ENCODE results near the gene BMP2K.
"Not testable (repeated sequence)": the region's sequence is repeated elsewhere in the genome, so short reads cannot be mapped to it uniquely, and the experiment has no call there.

Gene BMP2K

DNA sequence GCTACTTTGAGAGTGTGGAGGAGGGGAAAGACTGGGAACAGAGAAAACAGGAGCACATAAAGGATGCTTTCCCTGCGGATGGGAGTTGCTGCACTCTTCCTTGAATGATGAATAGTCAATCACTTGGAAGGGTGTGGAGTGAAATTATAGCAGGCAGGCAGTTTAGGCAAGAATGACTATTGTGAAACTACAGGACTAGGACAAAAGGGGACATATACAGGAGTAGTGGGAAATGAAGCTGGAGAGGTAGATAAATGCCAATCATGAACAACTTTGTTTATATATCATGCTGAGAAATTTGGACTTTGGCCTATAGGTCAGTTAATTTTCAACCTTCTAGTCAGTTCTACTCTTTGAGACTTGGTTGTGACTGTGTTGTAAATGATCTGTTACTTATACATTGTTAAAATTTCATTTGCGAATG, 86.2 kb downstream of the BMP2K start:
- DNase-seq (ENCODE audit: low read depth in 2 of 3, low spot score in 2 of 3) = no peak

- DNase-seq (ENCODE audit: low read depth in 2 of 3, low spot score in 2 of 3) = no peak
Measured at GRCh38 chr4:78863254-78863869, 87.2 kb downstream of the BMP2K start.

DNA sequence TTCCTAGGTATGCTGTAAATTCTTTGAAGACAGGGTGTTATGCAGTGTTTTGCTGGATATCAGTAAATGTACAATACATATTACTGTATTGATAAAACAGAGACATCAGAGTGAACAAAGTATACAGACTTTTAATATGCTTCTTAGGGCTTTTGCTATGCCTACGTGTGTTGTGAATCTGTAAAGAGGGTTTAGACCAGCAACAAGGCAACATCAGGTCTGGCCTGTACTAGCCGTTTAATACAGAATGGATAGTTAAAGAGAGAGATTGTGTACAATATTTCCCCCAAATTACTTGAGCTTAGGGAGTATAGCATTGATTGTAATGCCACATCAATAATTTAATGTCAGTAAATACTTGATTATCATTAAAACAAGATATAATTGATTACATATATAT, 87.8 kb downstream of the BMP2K start:
- no peak for DNase-seq (ENCODE audit: low read depth in 2 of 3, low spot score in 2 of 3)

GRCh38 chr4:78864405-78865024, 88.4 kb downstream of the BMP2K start:
- no peak for DNase-seq (ENCODE audit: low read depth in 2 of 3, low spot score in 2 of 3)

GRCh38 chr4:78865451-78865850, 89.3 kb downstream of the BMP2K start:
- no peak for DNase-seq (ENCODE audit: low read depth in 2 of 3, low spot score in 2 of 3)

- not testable (repeated sequence) for DNase-seq (ENCODE audit: low read depth in 2 of 3, low spot score in 2 of 3)
Measured at GRCh38 chr4:78868712-78869111, 92.6 kb downstream of the BMP2K start.

DNA sequence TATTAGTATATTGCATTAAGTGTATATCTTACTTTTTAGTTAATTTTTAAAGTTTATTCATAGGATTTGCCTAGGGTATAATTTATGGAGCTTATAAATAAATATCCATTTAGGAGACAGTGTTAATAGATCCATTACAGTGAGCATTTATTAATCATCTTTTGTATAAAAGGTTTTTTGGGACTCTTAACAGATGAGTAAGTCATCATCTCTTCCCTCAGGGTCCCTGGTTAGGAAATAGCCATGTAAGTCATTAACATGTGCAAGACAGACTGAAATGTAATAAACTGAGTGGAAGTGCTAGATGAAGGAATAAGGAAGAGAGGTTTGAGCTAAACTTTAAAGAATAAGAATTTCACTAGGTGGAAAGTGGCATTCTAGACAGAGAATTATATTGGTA, 93.9 kb downstream of the BMP2K start:
- no peak for DNase-seq (ENCODE audit: low read depth in 2 of 3, low spot score in 2 of 3)

DNA sequence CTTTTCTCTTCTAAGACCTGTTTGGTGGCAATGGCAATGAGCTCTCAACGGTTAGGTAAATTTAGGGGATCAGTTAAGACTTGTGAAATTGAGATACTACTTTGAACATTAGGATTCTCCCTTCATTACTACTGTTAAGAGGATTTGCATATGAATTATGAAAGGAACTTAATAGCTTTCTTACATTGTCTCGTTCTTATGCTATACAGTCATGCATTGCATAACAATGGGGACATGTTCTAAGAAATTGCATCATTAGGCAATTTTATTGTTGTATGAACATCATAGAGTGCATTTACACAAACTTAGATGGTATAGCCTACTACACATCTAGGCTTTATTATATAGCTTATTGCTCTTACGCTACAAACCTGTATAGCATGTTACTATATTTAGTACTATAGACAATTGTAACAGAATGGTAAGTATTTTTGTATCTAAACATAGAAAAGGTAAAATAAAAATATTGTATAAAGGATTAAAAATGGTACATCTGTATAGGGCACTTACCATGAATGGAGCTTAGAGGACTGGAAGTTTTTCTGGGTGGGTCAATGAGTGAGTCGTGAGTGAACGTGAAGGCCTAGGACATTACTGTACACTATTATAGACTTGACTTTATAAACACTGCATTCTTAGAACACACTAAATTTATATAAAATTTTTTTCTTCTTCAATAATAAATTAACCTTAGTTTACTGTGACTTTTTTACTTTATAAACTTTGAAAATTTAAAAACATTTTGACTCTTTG, 100.6 kb downstream of the BMP2K start:
- no peak for DNase-seq (ENCODE audit: low read depth in 2 of 3, low spot score in 2 of 3)

- DNase-seq (ENCODE audit: low read depth in 2 of 3, low spot score in 2 of 3) = no peak
Measured at GRCh38 chr4:78878031-78878430, 101.9 kb downstream of the BMP2K start.

- DNase-seq (ENCODE audit: low read depth in 2 of 3, low spot score in 2 of 3) = no peak
Measured at GRCh38 chr4:78880874-78881492, 104.8 kb downstream of the BMP2K start.

GRCh38 chr4:78885598-78885997, 109.4 kb downstream of the BMP2K start:
- no peak for DNase-seq (ENCODE audit: low read depth in 2 of 3, low spot score in 2 of 3)

- no peak for DNase-seq (ENCODE audit: low read depth in 2 of 3, low spot score in 2 of 3)
Measured at GRCh38 chr4:78889955-78890354, 113.8 kb downstream of the BMP2K start.

DNA sequence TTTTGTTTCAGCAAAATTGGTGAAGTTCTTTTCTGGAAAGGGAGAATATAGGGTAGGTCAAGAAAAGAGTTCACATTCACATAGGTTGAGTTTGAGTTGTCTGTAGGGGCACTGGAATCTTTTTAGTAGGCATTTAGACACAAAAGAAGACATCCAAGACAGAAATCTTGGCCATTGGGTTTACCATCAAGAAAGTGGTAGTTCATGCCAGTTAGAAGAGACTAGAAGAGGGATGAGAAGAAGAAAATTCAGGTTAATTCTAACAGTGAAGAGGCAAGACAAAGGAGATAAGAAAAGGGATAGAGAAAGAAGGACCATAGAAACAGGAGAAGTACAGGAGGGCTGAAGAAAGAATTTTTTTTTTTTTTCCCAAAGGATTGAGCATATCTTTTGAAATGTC, 123.2 kb downstream of the BMP2K start:
- no peak for DNase-seq (ENCODE audit: low read depth in 2 of 3, low spot score in 2 of 3)

DNA sequence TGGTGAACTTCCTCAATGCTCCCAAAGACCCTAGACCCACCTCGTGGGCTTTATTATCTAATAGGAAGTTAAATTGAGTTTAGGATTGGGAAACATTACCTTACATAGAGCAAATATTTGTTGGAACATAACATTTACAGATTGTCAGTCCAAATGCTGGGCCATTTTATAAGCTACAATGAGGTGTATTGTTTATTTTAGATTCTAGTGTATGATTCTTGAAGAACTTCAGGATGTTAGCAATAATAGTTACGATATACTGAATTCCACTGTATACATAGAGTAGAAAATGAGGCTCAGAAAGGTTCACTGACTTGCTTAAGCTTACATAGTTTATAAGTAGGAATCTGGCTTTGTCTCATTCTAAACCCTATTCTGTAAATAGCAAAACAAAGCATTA, 125.7 kb downstream of the BMP2K start:
- DNase-seq (ENCODE audit: low read depth in 2 of 3, low spot score in 2 of 3) = no peak

DNA sequence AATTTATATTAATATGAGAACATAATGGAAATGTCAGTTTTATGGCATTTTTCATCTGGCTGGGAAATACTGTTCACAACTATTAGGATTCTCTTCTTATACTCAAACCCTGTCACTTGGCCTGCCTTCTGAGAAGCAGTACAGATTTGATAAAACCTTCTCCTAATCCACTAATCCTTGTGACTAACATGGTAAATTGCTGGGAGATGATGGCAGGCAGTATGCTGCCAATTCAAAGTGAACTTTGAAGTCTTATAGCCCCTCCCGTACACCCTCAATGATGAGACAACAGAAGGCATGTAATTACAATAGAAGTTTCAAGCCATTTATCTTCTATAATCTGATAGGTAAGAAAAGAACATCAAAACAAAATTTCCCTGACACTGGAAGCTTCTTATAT, 126.1 kb downstream of the BMP2K start:
- DNase-seq (ENCODE audit: low read depth in 2 of 3, low spot score in 2 of 3) = no peak

DNA sequence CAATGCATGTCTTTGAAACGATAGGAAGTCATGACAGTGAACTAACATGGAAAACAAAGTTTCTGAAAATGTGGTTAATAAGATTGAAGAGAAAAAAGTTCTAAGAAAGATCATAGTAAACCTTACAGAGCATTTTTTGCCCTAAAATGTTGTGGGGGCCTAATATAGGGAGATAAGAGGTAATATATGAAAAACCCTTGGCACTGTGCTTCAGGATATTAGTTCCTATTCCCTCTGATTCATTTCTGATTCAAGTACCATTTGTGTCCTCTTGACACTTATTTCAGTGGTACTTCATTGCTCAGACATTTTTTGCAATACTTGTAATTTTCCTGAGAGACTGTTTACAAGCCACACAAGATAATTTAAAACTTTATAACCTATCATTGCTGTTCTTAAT, 128.0 kb downstream of the BMP2K start:
- no peak for DNase-seq (ENCODE audit: low read depth in 2 of 3, low spot score in 2 of 3)

DNA sequence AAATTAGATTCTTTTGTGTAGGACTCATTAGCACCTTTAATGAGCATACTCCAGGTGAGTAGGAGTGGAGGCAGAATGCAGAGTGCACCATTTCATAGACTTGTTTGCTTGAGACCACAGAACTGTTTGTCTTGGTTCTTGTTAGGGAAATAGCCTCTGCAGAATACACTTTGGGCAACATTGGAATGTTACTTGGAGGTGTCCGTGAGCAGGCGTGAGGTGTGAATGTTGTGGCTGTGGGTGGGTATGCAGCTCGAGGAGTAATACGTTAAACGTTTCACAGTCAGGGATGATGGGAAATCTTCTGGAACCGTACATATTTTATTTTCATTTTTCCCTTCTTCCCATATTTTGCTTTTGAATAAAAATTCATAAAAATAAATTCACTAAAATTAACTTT, 131.5 kb downstream of the BMP2K start:
- no peak for DNase-seq (ENCODE audit: low read depth in 2 of 3, low spot score in 2 of 3)

DNA sequence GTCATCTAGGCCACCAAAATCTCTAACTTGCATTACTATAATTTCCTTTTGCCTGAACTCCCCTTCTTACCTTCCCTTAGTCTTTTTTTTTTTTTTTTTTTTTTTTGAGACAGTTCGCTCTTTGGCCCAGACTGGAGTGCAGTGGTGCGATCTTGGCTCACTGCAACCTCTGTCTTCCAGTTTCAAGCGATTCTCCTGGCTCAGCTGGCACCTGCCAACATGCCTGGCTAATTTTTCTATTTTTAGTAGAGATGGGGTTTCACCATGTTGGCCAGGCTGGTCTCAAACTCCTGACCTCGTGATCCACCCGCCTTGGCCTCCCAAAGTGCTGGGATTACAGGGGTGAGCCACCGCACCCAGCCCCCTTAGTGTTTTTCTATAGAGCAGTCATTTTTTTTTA, 132.8 kb downstream of the BMP2K start:
- not testable (repeated sequence) for DNase-seq (ENCODE audit: low read depth in 2 of 3, low spot score in 2 of 3)

GRCh38 chr4:78910612-78911011, 134.5 kb downstream of the BMP2K start:
- no peak for DNase-seq (ENCODE audit: low read depth in 2 of 3, low spot score in 2 of 3)

DNA sequence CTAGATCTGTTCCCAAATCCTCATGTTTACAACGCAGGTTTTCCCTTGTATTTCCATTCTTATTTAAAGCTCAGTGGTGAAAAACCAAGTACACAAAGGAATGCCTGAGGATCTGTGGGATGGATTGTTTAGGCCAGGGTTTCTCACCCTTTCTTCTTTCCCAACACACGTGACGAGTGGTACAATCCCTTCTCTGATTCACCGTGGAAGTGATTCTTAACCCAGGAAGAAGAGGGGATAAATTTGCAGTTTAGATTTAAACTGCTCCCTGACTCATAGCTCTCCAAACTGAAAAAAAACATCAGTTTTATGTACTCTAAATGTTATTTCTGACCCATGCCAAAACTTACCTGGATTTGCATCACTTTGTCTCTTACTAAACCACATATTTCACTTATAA, 146.1 kb downstream of the BMP2K start:
- no peak for DNase-seq (ENCODE audit: low read depth in 2 of 3, low spot score in 2 of 3)

GRCh38 chr4:78923464-78924312, 147.5 kb downstream of the BMP2K start:
- no peak for DNase-seq (ENCODE audit: low read depth in 2 of 3, low spot score in 2 of 3)

Measured in activated CD8-positive, alpha-beta memory T cell treated with anti-CD3 and anti-CD28 coated beads for 48 hours (primary cell).